GM18907 (cell line): ENCODE results near the gene ARMC9.
"Not testable (repeated sequence)": the region's sequence is repeated elsewhere in the genome, so short reads cannot be mapped to it uniquely, and the experiment has no call there.

Experiments
- ATAC-seq: cut with Tn5 transposase; IDR thresholded peaks from one replicate; pipeline ENCODE4 v1.9.1; 2021; ENCODE audit warnings: mild to moderate bottlenecking, moderate library complexity; ENCODE audit not compliant: unreplicated experiment

The ARMC9 gene

GRCh38 chr2:231280846-231281245 is 82.4 kb downstream of the ARMC9 start:
- ATAC-seq, result no peak

DNA sequence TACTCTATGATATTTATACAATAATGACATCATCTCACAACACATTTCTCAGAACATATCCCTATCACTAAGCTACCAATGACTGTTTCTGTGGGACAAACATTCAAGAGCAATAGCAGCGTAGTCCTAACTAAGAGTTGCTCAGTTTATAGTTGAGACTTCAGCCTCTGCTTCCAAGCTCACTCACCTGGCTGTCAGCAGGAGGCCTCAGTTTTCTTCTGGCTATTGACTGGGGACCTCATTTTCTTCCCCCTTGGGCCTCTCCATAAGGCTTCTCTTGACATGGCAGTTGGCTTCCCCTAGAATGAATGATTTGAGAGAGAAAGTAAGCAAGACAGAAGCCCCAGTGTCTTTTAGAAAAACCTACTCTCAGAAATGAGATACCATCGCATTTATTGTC is 85.9 kb downstream of the ARMC9 start:
- ATAC-seq, result no peak

DNA sequence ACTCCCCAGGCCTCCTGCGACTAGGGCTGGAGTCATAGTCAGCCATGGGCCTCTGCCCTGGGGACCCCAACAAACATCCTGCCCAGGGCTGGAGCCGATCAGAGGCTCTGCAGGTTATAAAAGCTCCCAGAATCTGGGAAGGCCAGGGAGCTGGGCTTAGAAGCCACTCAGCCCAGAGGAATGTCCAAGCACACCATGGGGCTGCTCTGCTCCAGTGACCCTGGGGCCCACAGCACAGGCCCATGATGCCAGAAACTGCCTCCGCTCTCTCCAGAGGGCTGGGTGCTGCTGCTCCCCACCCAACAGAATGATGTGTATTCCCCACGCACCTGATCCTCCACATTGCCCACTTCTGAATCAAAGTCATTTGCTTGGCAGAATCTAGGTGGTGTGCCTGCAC is 88.5 kb downstream of the ARMC9 start:
- no peak for ATAC-seq

- ATAC-seq, result no peak
Observed at GRCh38 chr2:231287696-231288095, 89.3 kb downstream of the ARMC9 start.

DNA sequence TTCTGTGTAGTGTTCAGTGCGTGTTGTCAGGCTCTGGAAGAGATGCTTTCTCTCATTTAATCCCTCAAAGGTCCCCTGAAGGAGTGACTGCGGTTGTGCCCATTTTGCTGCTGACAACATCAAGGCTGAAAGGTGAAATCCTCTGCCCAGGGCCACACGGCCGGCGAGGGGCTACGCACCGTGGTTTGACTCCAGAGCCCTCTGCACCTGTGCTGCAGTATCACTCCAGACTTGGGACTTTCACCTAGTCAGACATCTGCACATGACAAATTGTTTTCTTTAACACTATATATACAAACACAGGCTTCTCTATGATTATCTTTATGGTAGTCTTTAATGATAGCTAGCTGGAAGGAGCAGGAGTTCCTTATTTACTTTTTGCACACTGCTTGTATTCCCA is 90.2 kb downstream of the ARMC9 start:
- ATAC-seq, result no peak

DNA sequence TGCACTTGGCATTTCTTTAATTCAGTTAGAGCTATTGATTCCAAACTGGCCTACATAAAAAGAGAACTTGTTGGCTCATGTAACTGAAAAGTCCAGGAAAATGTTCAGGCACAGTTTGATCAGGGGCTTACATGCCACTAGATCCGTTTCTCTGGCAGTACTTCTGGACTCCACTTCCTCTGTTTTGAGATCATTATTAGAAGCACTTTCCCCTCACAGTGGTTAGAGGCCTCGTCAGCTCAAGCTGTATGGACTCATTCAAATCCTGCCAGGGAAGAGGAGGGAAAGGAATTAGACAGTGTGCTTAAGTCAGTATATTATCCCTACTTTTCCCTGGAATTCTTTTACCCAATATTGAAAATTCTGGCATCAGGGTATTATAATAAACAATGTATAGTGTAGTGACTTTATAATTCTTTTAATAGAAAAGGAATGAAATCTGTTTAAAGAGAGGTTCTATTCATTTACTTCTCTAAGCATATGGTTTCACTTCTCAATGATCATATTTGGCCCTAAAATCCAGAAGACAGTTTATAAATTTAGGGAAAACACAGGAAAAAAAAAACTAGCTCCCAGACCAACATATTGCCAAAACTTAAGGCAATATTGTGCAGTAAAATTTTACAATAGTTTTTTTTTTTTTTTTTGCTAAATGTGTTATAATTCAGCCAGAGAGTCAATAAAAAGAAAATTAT is 92.0 kb downstream of the ARMC9 start:
- ATAC-seq, result no peak

- no peak for ATAC-seq
Observed at GRCh38 chr2:231292472-231293134, 94.2 kb downstream of the ARMC9 start.

DNA sequence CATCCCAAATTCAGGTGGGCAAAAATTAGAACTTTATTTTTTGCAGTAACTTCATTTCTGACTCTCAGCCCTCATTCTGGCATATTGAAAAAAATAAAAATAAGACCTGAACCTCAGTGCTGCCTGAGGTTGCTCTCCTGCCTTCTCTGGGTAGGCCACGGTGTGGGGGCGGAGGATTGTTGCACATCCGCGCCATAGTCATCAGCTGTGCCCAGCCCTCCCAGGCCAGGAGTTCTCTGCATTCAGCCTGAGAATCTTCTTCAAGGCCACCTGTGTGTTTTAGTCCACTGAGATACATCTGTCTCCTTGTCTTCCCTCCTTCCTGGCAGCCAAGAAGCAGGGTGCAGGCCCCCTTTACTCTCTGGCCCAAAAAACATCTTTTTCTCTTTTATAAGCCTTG is 94.7 kb downstream of the ARMC9 start:
- no peak for ATAC-seq

- no peak for ATAC-seq
Observed at GRCh38 chr2:231294116-231294515, 95.7 kb downstream of the ARMC9 start.

DNA sequence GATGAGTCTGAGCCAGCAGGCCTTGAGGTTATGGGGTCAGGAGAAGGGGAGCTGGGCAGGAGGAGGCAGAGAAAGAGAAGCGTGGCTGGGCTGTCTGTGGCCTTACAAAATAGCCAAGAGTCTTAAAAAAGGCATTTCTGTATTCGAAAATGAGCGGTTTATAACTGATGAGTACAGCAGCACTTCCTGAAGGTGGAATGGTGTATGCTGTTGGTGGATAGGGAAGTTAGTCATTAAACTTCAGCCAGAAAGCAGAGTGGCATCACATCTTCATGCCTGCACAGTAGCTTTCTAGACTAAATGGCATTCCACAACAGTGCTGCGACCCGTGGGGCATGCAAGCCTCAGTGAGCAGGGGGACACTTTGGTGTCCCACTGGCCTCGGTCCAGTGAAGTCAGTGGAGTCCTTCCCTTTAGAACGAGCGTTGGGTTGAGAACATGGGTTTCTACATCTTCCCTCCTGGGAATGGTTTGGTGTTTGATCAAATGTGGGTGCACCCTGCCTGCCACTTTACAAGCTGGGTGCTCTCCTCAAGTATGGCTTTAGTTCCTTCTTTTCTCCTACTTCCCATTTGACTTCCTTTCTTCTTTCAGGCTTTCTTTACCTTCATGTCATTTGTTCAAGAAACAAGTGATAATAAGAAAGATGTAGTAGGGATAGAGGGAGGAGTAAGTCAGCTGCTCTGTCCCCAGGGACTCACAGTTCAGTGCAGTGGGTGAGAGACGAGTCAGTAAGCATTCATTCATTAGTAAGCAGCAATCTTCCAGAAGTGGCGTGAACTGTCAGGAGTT is 96.3 kb downstream of the ARMC9 start:
- no peak for ATAC-seq

GRCh38 chr2:231295363-231295655 is 96.9 kb downstream of the ARMC9 start:
- ATAC-seq, result no peak

DNA sequence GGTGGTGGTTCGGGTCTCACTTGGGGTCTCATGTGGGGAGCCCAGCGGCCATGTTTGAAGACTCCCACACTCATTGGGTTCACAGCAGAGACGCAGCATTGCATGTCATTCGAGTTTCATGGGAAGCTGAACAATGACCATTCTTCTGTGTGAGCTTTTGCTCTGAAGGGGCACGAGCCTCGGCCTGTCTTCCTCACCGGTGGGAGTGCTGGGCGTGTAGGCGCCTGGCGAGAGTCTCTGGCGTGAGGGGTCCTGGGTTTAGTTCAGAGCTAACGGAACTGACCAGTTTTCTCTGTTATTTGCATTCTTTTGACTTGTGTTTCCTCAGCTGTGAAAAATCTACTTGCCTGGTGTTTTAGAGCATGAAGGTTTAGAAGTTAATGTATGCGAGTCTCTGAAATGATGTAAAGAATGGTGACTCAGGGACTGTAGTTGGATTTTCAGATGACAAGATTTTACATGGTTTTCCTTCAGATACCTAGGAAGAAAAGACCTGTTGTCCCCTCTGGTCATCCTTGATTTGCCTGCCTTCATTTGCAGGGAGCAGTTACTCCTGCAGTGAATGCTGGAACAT is 98.1 kb downstream of the ARMC9 start:
- no peak for ATAC-seq

GRCh38 chr2:231297108-231297908 is 98.9 kb downstream of the ARMC9 start:
- ATAC-seq, result peak; percentile 63

- no peak for ATAC-seq
Observed at GRCh38 chr2:231298091-231298490, 99.7 kb downstream of the ARMC9 start.

DNA sequence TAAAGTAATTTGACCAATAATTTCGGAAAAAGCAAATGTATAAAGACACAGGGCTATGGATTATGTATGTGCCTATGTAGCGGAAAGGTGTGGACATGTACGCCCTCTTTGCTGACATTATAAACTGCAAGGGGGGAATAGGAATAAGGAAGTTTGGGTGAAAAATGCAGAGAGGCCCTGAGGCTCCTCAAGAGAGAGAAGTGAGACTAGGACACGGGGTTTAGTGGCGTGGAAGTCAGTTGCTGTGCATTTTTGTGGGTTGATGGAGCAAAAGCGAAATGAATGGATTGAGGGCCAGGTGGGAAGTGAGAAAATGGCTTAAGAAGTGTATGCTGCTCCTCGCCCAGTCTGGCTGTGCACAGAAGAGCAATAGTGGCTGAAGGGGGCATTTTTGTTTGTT is 100.8 kb downstream of the ARMC9 start:
- no peak for ATAC-seq

- ATAC-seq, result no peak
Observed at GRCh38 chr2:231300020-231300721, 101.7 kb downstream of the ARMC9 start.

GRCh38 chr2:231300722-231301076 is 102.3 kb downstream of the ARMC9 start:
- ATAC-seq, result no peak

DNA sequence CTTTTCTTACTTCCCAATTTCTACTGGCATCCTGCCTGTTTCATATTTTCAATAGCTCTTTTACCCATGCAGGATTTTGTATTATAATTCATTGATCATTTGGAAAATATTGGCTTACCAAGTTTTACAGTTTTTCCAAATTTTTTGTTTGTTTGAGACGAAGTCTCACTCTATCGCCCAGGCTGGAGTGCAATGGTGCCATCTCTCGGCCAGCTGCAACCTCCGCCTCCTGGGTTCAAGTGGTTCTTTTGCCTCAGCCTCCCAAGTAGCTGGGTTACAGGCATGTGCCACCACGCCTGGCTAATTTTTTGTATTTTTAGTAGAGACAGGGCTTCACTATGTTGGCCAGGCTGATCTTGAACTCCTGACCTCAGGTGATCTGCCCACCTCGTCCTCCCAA is 105.8 kb downstream of the ARMC9 start:
- not testable (repeated sequence) for ATAC-seq

- no peak for ATAC-seq
Observed at GRCh38 chr2:231305221-231305620, 106.8 kb downstream of the ARMC9 start.

GRCh38 chr2:231306791-231307393 is 108.5 kb downstream of the ARMC9 start:
- ATAC-seq, result no peak
